SHP77 treated with DMSO at 0.1 percent for 48 hours (cell line): ENCODE measurements around the gene BSDC1.
"Not testable (repeated sequence)": the region's sequence is repeated elsewhere in the genome, so short reads cannot be mapped to it uniquely, and the experiment has no call there.

ENCODE experiments used
- DNase-seq: peaks from one replicate; lab custom pipeline; 2025; lab: John Stamatoyannopoulos, UW

Gene BSDC1

GRCh38 chr1:32357614-32358013 lies 36.6 kb downstream of the BSDC1 start:
- DNase-seq: no peak

- DNase-seq: no peak
Measured at GRCh38 chr1:32356478-32356877, 37.8 kb downstream of the BSDC1 start.

- DNase-seq: not testable (repeated sequence)
Measured at GRCh38 chr1:32355778-32356177, 38.5 kb downstream of the BSDC1 start.

GRCh38 chr1:32353886-32354570 lies 40.2 kb downstream of the BSDC1 start:
- no peak for DNase-seq

- no peak for DNase-seq
Measured at GRCh38 chr1:32353431-32353830, 40.8 kb downstream of the BSDC1 start.

GRCh38 chr1:32352831-32353383 lies 41.3 kb downstream of the BSDC1 start:
- no peak for DNase-seq

GRCh38 chr1:32352239-32352745 lies 41.9 kb downstream of the BSDC1 start:
- no peak for DNase-seq

GRCh38 chr1:32351399-32352238 lies 42.6 kb downstream of the BSDC1 start:
- DNase-seq: peak; percentile 90

- DNase-seq: no peak
Measured at GRCh38 chr1:32350785-32351398, 43.3 kb downstream of the BSDC1 start.

- DNase-seq: no peak
Measured at GRCh38 chr1:32349211-32349708, 45.0 kb downstream of the BSDC1 start.

GRCh38 chr1:32346532-32347157 lies 47.6 kb downstream of the BSDC1 start:
- DNase-seq: no peak

- DNase-seq: no peak
Measured at GRCh38 chr1:32345289-32345827, 48.9 kb downstream of the BSDC1 start.

GRCh38 chr1:32342704-32343103 lies 51.5 kb downstream of the BSDC1 start:
- no peak for DNase-seq

GRCh38 chr1:32341971-32342370 lies 52.3 kb downstream of the BSDC1 start:
- DNase-seq: no peak

- DNase-seq: no peak
Measured at GRCh38 chr1:32341186-32341757, 53.0 kb downstream of the BSDC1 start.

GRCh38 chr1:32339363-32339978 lies 54.8 kb downstream of the BSDC1 start:
- DNase-seq: no peak

- DNase-seq: no peak
Measured at GRCh38 chr1:32338637-32339145, 55.5 kb downstream of the BSDC1 start.

- no peak for DNase-seq
Measured at GRCh38 chr1:32337855-32338636, 56.2 kb downstream of the BSDC1 start.

- no peak for DNase-seq
Measured at GRCh38 chr1:32336963-32337675, 57.1 kb downstream of the BSDC1 start.
